Activated T-helper 1 cell treated with anti-CD3 and anti-CD28 coated beads, Interleukin-12 subunit alpha, Interleukin-12 subunit beta, Interleukin-2, Interleukin-4 antibody, amounts not matched to agents 30 ng/mL and 10 ng/mL and 1 ng/mL, durations not matched to agents 14 hours and 24 hours and 36 hours (primary cell): Measurements from ENCODE around the gene CTNNA2. TPM values are rescaled to one million over a fixed set of nuclear protein-coding genes. Genes with fewer than 3 reads are reported as not detected.

Experiments
- DNase-seq: peaks from one replicate; pipeline ENCODE4 v3.0.0; 2021; ENCODE audit warnings: low spot score
- H3K27ac Mint-ChIP-seq: one replicate; pipeline ENCODE4 v1.8.0; 2021; ENCODE audit warnings: mild to moderate bottlenecking, mixed read lengths
- H3K27me3 Mint-ChIP-seq: one replicate; pipeline ENCODE4 v1.8.0; 2022; ENCODE audit warnings: mild to moderate bottlenecking, moderate library complexity, mixed read lengths; ENCODE audit not compliant: insufficient read depth
- H3K36me3 Mint-ChIP-seq: one replicate; pipeline ENCODE4 v1.8.0; 2021; ENCODE audit warnings: low read depth, mixed read lengths
- H3K4me1 Mint-ChIP-seq: one replicate; pipeline ENCODE4 v1.8.0; 2021; ENCODE audit warnings: low read depth, mixed read lengths
- H3K4me3 Mint-ChIP-seq: one replicate; pipeline ENCODE4 v1.8.0; 2021; ENCODE audit warnings: mild to moderate bottlenecking, moderate library complexity, mixed read lengths
- H3K9me3 Mint-ChIP-seq: one replicate; pipeline ENCODE4 v1.8.0; 2021; ENCODE audit warnings: mixed read lengths
- intact Hi-C: fragments of 100-400 bp; cut with micrococcal nuclease; formaldehyde crosslinking; loops from one replicate; pipeline ENCODE4 v1.15.1; 2024
- total RNA-seq: library from RNA; stranded (reverse); gene quantifications from 2 replicates; pipeline ENCODE4 v1.2.3, GENCODE V29; 2022

Gene CTNNA2
- total RNA-seq, 1 donor from 2014 or later, result not detected

GRCh38 chr2:79982445-79982844, 469.6 kb downstream of the CTNNA2 start:
- intact Hi-C loops, result no loop called here
- Mint-ChIP-seq H3K9me3 (no peaks in the 10 kb centered on the region), H3K27ac (no peak overlapping the region), H3K36me3 (no peaks in the 10 kb centered on the region), H3K27me3 (no peaks in the 10 kb centered on the region), H3K4me3 (no peak overlapping the region), H3K4me1 (no peaks in the 10 kb centered on the region)
- no peak for DNase-seq

GRCh38 chr2:79984476-79984875, 471.6 kb downstream of the CTNNA2 start:
- intact Hi-C loops, result no loop called here
- no peaks in the 10 kb centered on the region for H3K9me3 Mint-ChIP-seq
- no peak overlapping the region for H3K27ac Mint-ChIP-seq
- no peaks in the 10 kb centered on the region for H3K27me3 Mint-ChIP-seq
- H3K4me3 Mint-ChIP-seq, result no peak overlapping the region
- no peaks in the 10 kb centered on the region for H3K4me1 Mint-ChIP-seq
- H3K36me3 Mint-ChIP-seq, result no peaks in the 10 kb centered on the region
- no peak for DNase-seq

- no peak overlapping the region for H3K4me3 Mint-ChIP-seq
- H3K4me1 Mint-ChIP-seq, result no peaks in the 10 kb centered on the region
- H3K36me3 Mint-ChIP-seq, result no peaks in the 10 kb centered on the region
- H3K27ac Mint-ChIP-seq, result no peak overlapping the region
- H3K9me3 Mint-ChIP-seq, result no peaks in the 10 kb centered on the region
- H3K27me3 Mint-ChIP-seq, result no peaks in the 10 kb centered on the region
- DNase-seq, result no peak
- intact Hi-C loops, result no loop called here
These were observed 472.3 kb downstream of the CTNNA2 start for GRCh38 chr2:79985145-79985544.

- Mint-ChIP-seq H3K27ac (no peak overlapping the region), H3K36me3 (no peaks in the 10 kb centered on the region), H3K9me3 (no peaks in the 10 kb centered on the region), H3K4me3 (no peak overlapping the region), H3K4me1 (no peaks in the 10 kb centered on the region), H3K27me3 (no peaks in the 10 kb centered on the region)
- intact Hi-C loops, result no loop called here
- no peak for DNase-seq
These were observed 472.7 kb downstream of the CTNNA2 start for GRCh38 chr2:79985571-79985970.

GRCh38 chr2:79993144-79993543, 480.3 kb downstream of the CTNNA2 start:
- Mint-ChIP-seq H3K4me1 (no peaks in the 10 kb centered on the region), H3K4me3 (no peak overlapping the region), H3K36me3 (no peaks in the 10 kb centered on the region), H3K27me3 (no peaks in the 10 kb centered on the region), H3K27ac (no peak overlapping the region), H3K9me3 (no peaks in the 10 kb centered on the region)
- intact Hi-C loops, result no loop called here
- no peak for DNase-seq

- Mint-ChIP-seq H3K9me3 (no peaks in the 10 kb centered on the region), H3K36me3 (no peaks in the 10 kb centered on the region)
These were observed 481.3 kb downstream of the CTNNA2 start for GRCh38 chr2:79994161-79994560.

GRCh38 chr2:79994965-79995364, 482.1 kb downstream of the CTNNA2 start:
- Mint-ChIP-seq H3K4me1 (no peaks in the 10 kb centered on the region), H3K9me3 (no peaks in the 10 kb centered on the region), H3K27me3 (no peaks in the 10 kb centered on the region), H3K36me3 (no peaks in the 10 kb centered on the region), H3K4me3 (no peak overlapping the region), H3K27ac (no peak overlapping the region)
- intact Hi-C loops, result no loop called here
- no peak for DNase-seq

More at GRCh38 chr2:79994161-79994560, 481.3 kb downstream of the CTNNA2 start:
- Mint-ChIP-seq H3K4me3 (no peak overlapping the region), H3K27me3 (no peaks in the 10 kb centered on the region), H3K27ac (no peak overlapping the region), H3K4me1 (no peaks in the 10 kb centered on the region)
- intact Hi-C loops, result no loop called here
- DNase-seq, result no peak

- no peak for DNase-seq
- Mint-ChIP-seq H3K4me1 (no peaks in the 10 kb centered on the region), H3K4me3 (no peak overlapping the region), H3K36me3 (no peaks in the 10 kb centered on the region), H3K27me3 (no peaks in the 10 kb centered on the region), H3K27ac (no peak overlapping the region), H3K9me3 (no peaks in the 10 kb centered on the region)
- intact Hi-C loops, result no loop called here
These were observed 483.9 kb downstream of the CTNNA2 start for GRCh38 chr2:79996709-79997108.

- DNase-seq, result no peak
- H3K27me3 Mint-ChIP-seq, result no peaks in the 10 kb centered on the region
- H3K9me3 Mint-ChIP-seq, result no peaks in the 10 kb centered on the region
- H3K27ac Mint-ChIP-seq, result no peak overlapping the region
- intact Hi-C loops, result no loop called here
- no peaks in the 10 kb centered on the region for H3K36me3 Mint-ChIP-seq
- no peak overlapping the region for H3K4me3 Mint-ChIP-seq
- H3K4me1 Mint-ChIP-seq, result no peaks in the 10 kb centered on the region
These were observed 488.9 kb downstream of the CTNNA2 start for GRCh38 chr2:80001701-80002101.

- DNase-seq, result no peak
- H3K4me3 Mint-ChIP-seq, result no peak overlapping the region
- no peaks in the 10 kb centered on the region for H3K9me3 Mint-ChIP-seq
- H3K36me3 Mint-ChIP-seq, result no peaks in the 10 kb centered on the region
- no peaks in the 10 kb centered on the region for H3K4me1 Mint-ChIP-seq
- H3K27me3 Mint-ChIP-seq, result no peaks in the 10 kb centered on the region
- no peak overlapping the region for H3K27ac Mint-ChIP-seq
- intact Hi-C loops, result no loop called here
These were observed 489.3 kb downstream of the CTNNA2 start for GRCh38 chr2:80002112-80002511.

- H3K27me3 Mint-ChIP-seq, result no peaks in the 10 kb centered on the region
- no peak overlapping the region for H3K27ac Mint-ChIP-seq
- no peaks in the 10 kb centered on the region for H3K9me3 Mint-ChIP-seq
- no peaks in the 10 kb centered on the region for H3K4me1 Mint-ChIP-seq
- H3K4me3 Mint-ChIP-seq, result no peak overlapping the region
- no peaks in the 10 kb centered on the region for H3K36me3 Mint-ChIP-seq
- intact Hi-C loops, result no loop called here
- no peak for DNase-seq
These were observed 489.8 kb downstream of the CTNNA2 start for GRCh38 chr2:80002568-80003157.

- Mint-ChIP-seq H3K27me3 (no peaks in the 10 kb centered on the region), H3K27ac (no peak overlapping the region), H3K36me3 (no peaks in the 10 kb centered on the region), H3K9me3 (no peaks in the 10 kb centered on the region), H3K4me1 (no peaks in the 10 kb centered on the region), H3K4me3 (no peak overlapping the region)
- intact Hi-C loops, result no loop called here
- no peak for DNase-seq
These were observed 495.1 kb downstream of the CTNNA2 start for GRCh38 chr2:80007777-80008503.

GRCh38 chr2:80008596-80008995, 495.7 kb downstream of the CTNNA2 start:
- intact Hi-C loops, result no loop called here
- no peaks in the 10 kb centered on the region for H3K4me1 Mint-ChIP-seq
- DNase-seq, result no peak
- no peaks in the 10 kb centered on the region for H3K9me3 Mint-ChIP-seq
- no peaks in the 10 kb centered on the region for H3K27me3 Mint-ChIP-seq
- no peak overlapping the region for H3K4me3 Mint-ChIP-seq
- no peak overlapping the region for H3K27ac Mint-ChIP-seq
- no peaks in the 10 kb centered on the region for H3K36me3 Mint-ChIP-seq

- no peaks in the 10 kb centered on the region for H3K9me3 Mint-ChIP-seq
- DNase-seq, result no peak
- no peak overlapping the region for H3K4me3 Mint-ChIP-seq
- no peak overlapping the region for H3K27ac Mint-ChIP-seq
- no peaks in the 10 kb centered on the region for H3K27me3 Mint-ChIP-seq
- intact Hi-C loops, result no loop called here
- no peaks in the 10 kb centered on the region for H3K4me1 Mint-ChIP-seq
- no peaks in the 10 kb centered on the region for H3K36me3 Mint-ChIP-seq
These were observed 496.4 kb downstream of the CTNNA2 start for GRCh38 chr2:80009211-80009610.
